Tibial nerve (tissue), 4 donors: ENCODE results near the gene ZNF407.

Experiments
- CTCF ChIP-seq, 5 experiments: fragments of 200-600 bp in 3 of 5; fragments of 450-650 bp in 2 of 5; sonication (generic) in 3 of 5; IDR thresholded peaks; one replicate each; pipeline ENCODE4 v1.5.1; 2016 to 2019; ENCODE audit warnings: antibody characterized with exemption in 5 of 5, mild to moderate bottlenecking in 3 of 5, moderate library complexity in 2 of 5
- EP300 ChIP-seq, 2 donors: sonication (generic); formaldehyde crosslinking; IDR thresholded peaks; one replicate each; pipeline ENCODE4 v1.6.1; 2017; ENCODE audit warnings: antibody characterized with exemption in 2 of 2, mild to moderate bottlenecking in 1 of 2
- POLR2A ChIP-seq, 2 donors: fragments of 450-650 bp; IDR thresholded peaks; one replicate each; pipeline ENCODE4 v1.6.1; 2017; ENCODE audit warnings: antibody characterized with exemption in 2 of 2, mild to moderate bottlenecking in 2 of 2, moderate library complexity in 2 of 2

DNA sequence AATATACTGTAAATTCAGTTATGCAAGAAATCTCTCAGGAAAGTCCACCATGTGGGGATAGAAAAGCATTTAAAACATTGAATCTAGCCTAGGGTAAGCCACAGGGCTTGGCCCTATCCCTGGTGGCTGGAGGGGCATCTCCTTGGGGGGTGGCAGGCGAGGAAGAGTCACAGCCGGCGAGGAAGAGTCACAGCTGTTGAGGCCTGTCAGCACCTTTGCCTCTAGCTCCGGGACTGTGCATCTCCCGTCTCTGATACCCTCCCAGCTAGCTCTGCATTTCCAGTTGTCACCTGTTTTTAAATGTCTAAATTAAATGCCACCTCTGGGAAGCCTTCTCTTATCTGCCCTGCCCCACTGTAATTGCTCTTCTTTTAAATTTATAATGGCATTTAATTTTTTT, 276.7 kb downstream of the ZNF407 start:
- TF ChIP-seq POLR2A (IDR thresholded peaks at IDR 0.05) = no peak
- TF ChIP-seq CTCF (IDR thresholded peaks at IDR 0.05) = no peak
- TF ChIP-seq EP300 (IDR thresholded peaks at IDR 0.05) = no peak
